ENCODE results near the gene ACAP1. TPM values are rescaled to one million over a fixed set of nuclear protein-coding genes. Genes with fewer than 3 reads are reported as not detected.

The ACAP1 gene
- total and polyA plus RNA-seq, 7 donors: 1.9 to 20.7 (median 12.2) TPM

DNA sequence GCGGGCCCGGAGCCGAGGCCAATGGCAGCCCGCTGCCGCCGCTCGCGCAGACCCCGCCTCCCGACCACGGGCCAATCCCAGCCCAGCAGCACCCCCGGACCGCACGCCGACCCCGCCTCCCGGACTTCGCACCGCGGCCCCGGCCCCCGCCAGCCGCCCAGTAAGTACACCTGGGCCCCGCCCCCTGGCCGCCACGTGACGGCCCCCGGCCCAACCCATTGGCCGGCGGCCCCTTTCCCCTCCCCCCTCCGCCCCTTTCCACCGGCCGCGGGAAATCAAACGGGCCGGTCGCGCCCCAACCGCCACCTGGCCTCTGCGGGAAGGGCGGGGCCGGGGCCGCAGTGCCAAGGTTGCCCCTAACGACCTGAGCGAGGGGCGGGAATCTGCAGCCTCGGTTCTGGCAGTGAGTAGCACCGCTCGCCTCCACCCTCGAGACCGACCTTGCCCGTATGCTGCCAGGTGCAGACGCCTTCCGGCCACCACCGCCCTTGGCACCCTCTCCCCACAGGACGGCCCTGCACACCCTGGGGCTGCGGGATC lies 41.6 kb upstream of the ACAP1 start, which contains the start of gene YBX2:
Gene YBX2 (minus strand): TSS at position 26 of the 540 bp plus-strand sequence. CDS start 139 bp downstream, outside the sequence.
- DNase-seq (peak; percentile 81 to 93), ATAC-seq (peak; percentile 50 to 61 (median 51))
- Histone ChIP-seq H3K4me1 (peaks cover 40% of the 10 kb centered on the region), H3K27me3 (ENCODE audit: insufficient read depth in 3 of 3, low read length in 2 of 3) (peaks cover 0 to 9% (median 0%) of the 10 kb centered on the region in 3 donors), H3K4me3 (peak within 1 kb of the TSS; percentile 58), H3K9me3 (no peaks in the 10 kb centered on the region), H3K36me3 (ENCODE audit: insufficient read depth in 1 of 2, low read depth in 1 of 2) (no peaks in the 10 kb centered on the region), H3K27ac (peak within 1 kb of the TSS; percentile 91)
- intact Hi-C loops (cut with DNase I): loop anchor here in 1 of 2 donors (5.0 kb wide), 1 partner anchor 247 kb away; no protein-coding TSS in a partner anchor
- 2 to 6% (median 2%) methylated on average over 18 to 57 of the region's 57 CpGs for WGBS, 3 donors
- TF ChIP-seq, protein P1, sequence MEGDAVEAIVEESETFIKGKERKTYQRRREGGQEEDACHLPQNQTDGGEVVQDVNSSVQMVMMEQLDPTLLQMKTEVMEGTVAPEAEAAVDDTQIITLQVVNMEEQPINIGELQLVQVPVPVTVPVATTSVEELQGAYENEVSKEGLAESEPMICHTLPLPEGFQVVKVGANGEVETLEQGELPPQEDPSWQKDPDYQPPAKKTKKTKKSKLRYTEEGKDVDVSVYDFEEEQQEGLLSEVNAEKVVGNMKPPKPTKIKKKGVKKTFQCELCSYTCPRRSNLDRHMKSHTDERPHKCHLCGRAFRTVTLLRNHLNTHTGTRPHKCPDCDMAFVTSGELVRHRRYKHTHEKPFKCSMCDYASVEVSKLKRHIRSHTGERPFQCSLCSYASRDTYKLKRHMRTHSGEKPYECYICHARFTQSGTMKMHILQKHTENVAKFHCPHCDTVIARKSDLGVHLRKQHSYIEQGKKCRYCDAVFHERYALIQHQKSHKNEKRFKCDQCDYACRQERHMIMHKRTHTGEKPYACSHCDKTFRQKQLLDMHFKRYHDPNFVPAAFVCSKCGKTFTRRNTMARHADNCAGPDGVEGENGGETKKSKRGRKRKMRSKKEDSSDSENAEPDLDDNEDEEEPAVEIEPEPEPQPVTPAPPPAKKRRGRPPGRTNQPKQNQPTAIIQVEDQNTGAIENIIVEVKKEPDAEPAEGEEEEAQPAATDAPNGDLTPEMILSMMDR (IDR thresholded peaks at IDR 0.05): no peak

DNA sequence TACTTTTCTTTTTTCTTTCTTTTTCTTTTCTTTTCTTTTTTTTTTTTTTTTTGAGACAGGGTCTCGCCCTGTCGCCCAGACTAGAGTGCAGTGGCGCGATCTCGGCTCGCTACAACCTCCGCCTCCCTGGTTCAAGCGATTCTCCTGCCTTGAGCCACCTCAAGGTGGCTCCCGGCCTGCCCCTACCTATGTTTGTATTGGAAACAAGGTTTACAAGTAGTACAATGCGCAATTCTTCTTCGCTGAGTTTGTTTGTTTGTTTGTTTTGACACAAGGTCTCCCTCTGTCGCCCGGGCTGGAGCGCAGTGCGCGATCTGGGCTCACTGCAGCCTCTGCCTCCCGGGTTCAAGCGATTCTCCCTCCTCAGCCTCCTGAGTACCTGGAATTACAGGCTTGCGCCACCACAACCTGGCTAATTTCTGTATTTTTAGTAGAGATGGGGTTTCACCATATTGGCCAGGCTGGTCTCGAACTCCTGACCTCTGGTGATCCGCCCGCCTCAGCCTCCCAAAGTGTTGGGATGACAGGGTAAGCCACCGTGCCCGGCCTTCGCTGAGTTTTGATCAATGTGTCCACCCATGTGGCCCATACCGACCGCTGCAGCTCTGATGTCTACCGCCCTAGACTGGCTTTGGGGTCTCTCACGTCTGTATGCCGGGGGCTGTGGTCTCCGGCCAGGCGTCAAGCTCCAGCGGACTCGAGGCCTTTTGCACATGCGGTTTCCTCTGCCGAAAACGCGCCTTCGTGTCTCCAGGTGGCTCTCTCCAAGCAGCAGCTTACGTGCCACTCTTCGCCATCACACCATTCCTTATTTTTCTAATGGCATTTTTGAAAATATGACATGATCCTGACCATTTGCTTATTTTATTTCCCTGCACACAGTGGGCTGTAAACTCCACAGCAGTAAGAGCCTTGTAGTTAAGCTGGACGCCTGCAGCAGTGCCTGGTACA lies 40.8 kb upstream of the ACAP1 start:
- Histone ChIP-seq H3K9me3 (no peaks in the 10 kb centered on the region), H3K27ac (peak overlapping the region; percentile 91), H3K4me3 (peak overlapping the region; percentile 58), H3K27me3 (ENCODE audit: insufficient read depth in 3 of 3, low read length in 2 of 3) (peaks cover 0 to 9% (median 0%) of the 10 kb centered on the region in 3 donors), H3K36me3 (ENCODE audit: insufficient read depth in 1 of 2, low read depth in 1 of 2) (no peaks in the 10 kb centered on the region), H3K4me1 (peaks cover 35% of the 10 kb centered on the region)
- ATAC-seq (peak in 1 of 4 donors; percentile 10), DNase-seq (no peak)
- 67 to 69% (median 69%) methylated on average over 38 to 42 of the region's 42 CpGs for WGBS, 3 donors
- intact Hi-C loops (cut with DNase I): loop anchor here (1.0 to 5.0 kb wide), 5 partner anchors 15 to 248 kb away; partner anchors contain the start of genes ELP5 (in 1 of the 2) and SLC2A4 (in 1 of the 2)
- TF ChIP-seq, protein P1 (IDR thresholded peaks at IDR 0.05): no peak

DNA sequence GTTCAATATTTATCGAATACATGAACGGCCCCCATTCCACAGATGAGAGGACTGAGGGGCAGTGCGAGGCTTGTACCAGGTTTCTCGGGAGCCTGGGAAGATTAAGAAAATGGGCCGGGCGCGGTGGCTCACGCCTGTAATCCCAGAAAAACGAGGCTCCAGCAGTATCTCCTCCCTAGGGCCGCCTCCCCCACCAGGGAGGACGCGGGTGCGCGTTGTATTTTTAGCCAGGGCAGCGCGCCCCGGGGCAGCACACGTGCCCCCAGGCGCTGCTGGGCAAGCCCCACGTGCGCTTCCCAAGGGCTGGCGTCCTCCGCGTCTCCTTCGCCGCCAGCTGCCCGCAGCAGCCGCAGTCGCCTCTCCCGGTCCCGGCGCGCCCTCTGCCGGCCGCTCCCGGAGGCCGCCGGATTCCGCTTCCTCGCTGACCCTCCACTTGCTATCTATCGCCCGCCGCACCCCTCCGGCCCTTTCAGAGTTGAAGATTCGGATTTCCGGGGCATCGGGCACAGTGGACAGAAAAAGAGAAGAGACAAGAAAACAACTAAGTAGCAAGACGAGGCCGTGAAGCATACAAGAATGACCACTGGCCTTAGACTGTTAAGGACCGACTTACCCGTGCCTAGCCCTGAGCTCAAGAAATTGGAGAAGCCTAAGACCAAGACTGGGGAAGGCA lies 40.0 kb upstream of the ACAP1 start:
- H3K4me3 ChIP-seq: peak overlapping the region; percentile 43
- WGBS, 3 donors: 1 to 3% (median 2%) methylated on average over 51 of the region's 51 CpGs
- intact Hi-C loops (cut with DNase I): loop anchor here (1.0 to 5.0 kb wide), 5 partner anchors 16 to 249 kb away; partner anchors contain the start of genes ELP5 (in 1 of the 2) and SLC2A4 (in 1 of the 2)

DNA sequence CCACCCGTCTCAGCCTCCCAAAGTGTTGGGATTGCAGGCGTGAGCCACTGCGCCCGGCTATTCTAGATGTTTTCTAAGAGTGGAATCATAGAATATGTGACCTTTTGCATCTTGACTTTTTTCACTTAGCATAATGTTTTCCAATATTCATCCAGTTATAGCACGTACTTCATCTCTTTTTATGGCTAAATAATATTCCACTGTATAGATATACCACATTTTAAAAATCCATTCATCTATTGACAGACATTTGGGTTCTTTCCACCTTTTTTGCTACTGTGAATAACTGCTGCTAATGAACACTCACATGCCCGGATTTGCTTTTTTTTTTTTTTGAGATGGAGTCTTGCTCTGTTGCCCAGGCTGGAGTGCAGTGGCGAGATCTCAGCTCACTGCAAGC lies 32.1 kb upstream of the ACAP1 start:
- intact Hi-C loops (cut with DNase I): no loop called here
- no peaks in the 10 kb centered on the region for H3K27me3 ChIP-seq (ENCODE audit: insufficient read depth in 3 of 3, low read length in 2 of 3)
- H3K27ac ChIP-seq: no peak overlapping the region
- no peak overlapping the region for H3K4me3 ChIP-seq
- ATAC-seq (no peak), DNase-seq (no peak)
- H3K36me3 ChIP-seq (ENCODE audit: insufficient read depth in 1 of 2, low read depth in 1 of 2): no peaks in the 10 kb centered on the region
- whole genome bisulfite sequencing, 3 donors: 93 to 99% (median 93%) methylated on average over 7 of the region's 7 CpGs
- TF ChIP-seq, protein P1 (IDR thresholded peaks at IDR 0.05): no peak
- no peaks in the 10 kb centered on the region for H3K9me3 ChIP-seq
- H3K4me1 ChIP-seq: peaks cover 1% of the 10 kb centered on the region

More for the DNA sequence above, 40.0 kb upstream of the ACAP1 start:
- TF ChIP-seq, protein P1 (IDR thresholded peaks at IDR 0.05): peak; percentile 98
- peaks cover 0 to 9% (median 0%) of the 10 kb centered on the region in 3 donors for H3K27me3 ChIP-seq (ENCODE audit: insufficient read depth in 3 of 3, low read length in 2 of 3)
- H3K27ac ChIP-seq: peak overlapping the region; percentile 91
- no peaks in the 10 kb centered on the region for H3K9me3 ChIP-seq
- ATAC-seq (peak; percentile 82 to 92 (median 83)), DNase-seq (peak; percentile 90 to 95)
- peaks cover 27% of the 10 kb centered on the region for H3K4me1 ChIP-seq
- no peaks in the 10 kb centered on the region for H3K36me3 ChIP-seq (ENCODE audit: insufficient read depth in 1 of 2, low read depth in 1 of 2)
